HepG2 (cell line): ENCODE results near the gene CTNNBL1. TPM values are rescaled to one million over a fixed set of nuclear protein-coding genes. Genes with fewer than 3 reads are reported as not detected.

Experiments used
- CBX1 ChIP-seq: IDR thresholded peaks from one replicate; pipeline ENCODE4 v1.6.1; 2016; ENCODE audit warnings: antibody characterized with exemption, low read depth
- ELF1 ChIP-seq: sonication (generic); formaldehyde crosslinking; IDR thresholded peaks from 2 replicates; pipeline ENCODE4 v1.4.0; 2020; ENCODE audit warnings: missing genetic modification reagents
- HBP1 ChIP-seq: IDR thresholded peaks from 2 replicates; pipeline ENCODE4 v1.6.1; 2016; ENCODE audit warnings: low read depth, control low read depth
- MAF1 ChIP-seq: sonication (generic); formaldehyde crosslinking; IDR thresholded peaks from 2 replicates; pipeline ENCODE4 v1.5.0; 2020; ENCODE audit warnings: missing genetic modification reagents, borderline replicate concordance
- NR3C1 ChIP-seq: sonication (generic); formaldehyde crosslinking; IDR thresholded peaks from 2 replicates; pipeline ENCODE4 v1.4.0; 2020; ENCODE audit warnings: missing genetic modification reagents
- RBM39 ChIP-seq: fragments of 200-400 bp; formaldehyde crosslinking; IDR thresholded peaks from one replicate; pipeline ENCODE4 v1.6.1; 2018; ENCODE audit warnings: antibody characterized with exemption, mild to moderate bottlenecking, low read depth, low read length; ENCODE audit not compliant: poor library complexity, severe bottlenecking
- RNF2 ChIP-seq: fragments of 450-650 bp; conservative IDR thresholded peaks from 2 replicates; pipeline ENCODE4 v1.6.1; 2016; ENCODE audit warnings: low read depth
- SSRP1 ChIP-seq: IDR thresholded peaks from 2 replicates; pipeline ENCODE4 v1.6.1; 2016; ENCODE audit warnings: control low read depth
- ZBTB26 ChIP-seq: IDR thresholded peaks from 2 replicates; pipeline ENCODE4 v1.6.1; 2016; ENCODE audit warnings: missing compliant biosample characterization, missing genetic modification reagents, borderline replicate concordance
- ZBTB4 ChIP-seq: sonication (generic); formaldehyde crosslinking; IDR thresholded peaks from 2 replicates; pipeline ENCODE4 v1.4.0; 2020; ENCODE audit warnings: missing genetic modification reagents, mild to moderate bottlenecking, borderline replicate concordance
- ZNF101 ChIP-seq: sonication (generic); formaldehyde crosslinking; IDR thresholded peaks from 2 replicates; pipeline ENCODE4 v1.4.0; 2020; ENCODE audit warnings: mild to moderate bottlenecking, low read depth, missing genetic modification reagents, borderline replicate concordance
- ZNF407 ChIP-seq: sonication (generic); formaldehyde crosslinking; IDR thresholded peaks from one replicate; pipeline ENCODE4 v1.5.1; 2020; ENCODE audit warnings: mild to moderate bottlenecking, missing genetic modification reagents; ENCODE audit errors: not compliant biosample characterization
- polyA plus RNA-seq, 8 experiments: library from polyadenylated mRNA; depleted of rRNA in 3 of 8; stranded (reverse) in 7 of 8; unstranded in 1 of 8; fragments of >200 nt; fragmentation: Illumina TruSeq in 4 of 8; extraction: Trizol in 4 of 8; gene quantifications; 2 replicates each; pipeline versions ENCODE4 v1.2.1 to v1.2.3, GENCODE V29; 2011 to 2016; ENCODE audit warnings: low read depth in 4 of 8, missing spikeins in 1 of 8, mixed read lengths in 1 of 8; ENCODE audit not compliant: insufficient read depth in 1 of 8
- total RNA-seq, 5 experiments: library from RNA; depleted of rRNA; stranded (reverse); fragments of >200 nt; fragmentation: Illumina TruSeq; extraction: Trizol; gene quantifications; 2 replicates each; pipeline ENCODE4 v1.2.3, GENCODE V29; 2016; ENCODE audit warnings: low read depth in 1 of 5

Gene CTNNBL1
- total and polyA plus RNA-seq, 2 of the 13 experiments (the other 11 are each of a cell fraction or from before 2014, with no cell fraction given): 49.3 to 94.6 TPM

- TF ChIP-seq CBX1 (peak; percentile 64), ZNF101 (no peak), NR3C1 (no peak), MAF1 (CRISPR knock-in tag) (peak; percentile 97), SSRP1 (CRISPR knock-in tag) (peak; percentile 29; the same call in 1 of the 2 replicates), ZNF407 (peak; percentile 44), RBM39 (peak; percentile 84), ELF1 (CRISPR knock-in tag) (peak; percentile 98), ZBTB26 (CRISPR knock-in tag) (peak; percentile 60; the same call in 1 of the 2 replicates), HBP1 (CRISPR knock-in tag) (peak; percentile 99), ZBTB4 (peak; percentile 92; the same call in 1 of the 2 replicates), RNF2 (0 out of 2 replicates have a peak, but pooled peaks have one; percentile 23)
These were observed at the start of gene CTNNBL1 (continued) for GRCh38 chr20:37693635-37694626.
